Smooth muscle cell (in vitro differentiated cells): Measurements from ENCODE around the gene TBC1D3D. TPM values are rescaled to one million over a fixed set of nuclear protein-coding genes. Genes with fewer than 3 reads are reported as not detected.
"Not testable (repeated sequence)": the region's sequence is repeated elsewhere in the genome, so short reads cannot be mapped to it uniquely, and the experiment has no call there.

Experiments used
- DNase-seq: peaks from one replicate; lab custom pipeline; 2025; ENCODE audit not compliant: unreplicated experiment; lab: John Stamatoyannopoulos, UW
- H2AFZ ChIP-seq: fragments of 200-600 bp; sonication (generic); 2 replicates; pipeline ENCODE4 v1.6.0; 2016; ENCODE audit warnings: antibody characterized with exemption, low read depth, mild to moderate bottlenecking
- H3F3A ChIP-seq: fragments of 200-600 bp; sonication (generic); 2 replicates; pipeline ENCODE4 v1.6.0; 2017; ENCODE audit warnings: antibody characterized with exemption, low read depth
- H3K27ac ChIP-seq: fragments of 200-600 bp; sonication (generic); 2 replicates; pipeline ENCODE4 v1.5.1; 2016; ENCODE audit warnings: low read depth, mild to moderate bottlenecking
- H3K27me3 ChIP-seq: fragments of 200-600 bp; sonication (generic); 2 replicates; pipeline ENCODE4 v1.6.1; 2016; ENCODE audit warnings: low read depth, mild to moderate bottlenecking
- H3K36me3 ChIP-seq: fragments of 200-600 bp; sonication (generic); 2 replicates; pipeline ENCODE4 v1.5.1; 2016; ENCODE audit warnings: low read depth
- H3K4me1 ChIP-seq: fragments of 200-600 bp; sonication (generic); 2 replicates; pipeline ENCODE4 v1.5.1; 2016; ENCODE audit warnings: low read depth
- H3K4me2 ChIP-seq: fragments of 200-600 bp; sonication (generic); 2 replicates; pipeline ENCODE4 v1.6.0; 2016; ENCODE audit warnings: mild to moderate bottlenecking
- H3K4me3 ChIP-seq: fragments of 200-600 bp; sonication (generic); 2 replicates; pipeline ENCODE4 v1.5.1; 2016; ENCODE audit warnings: mild to moderate bottlenecking
- H3K79me2 ChIP-seq: fragments of 200-600 bp; sonication (generic); 2 replicates; pipeline ENCODE4 v1.6.0; 2016; ENCODE audit warnings: low read depth, mild to moderate bottlenecking
- H3K9ac ChIP-seq: fragments of 200-600 bp; sonication (generic); 2 replicates; pipeline ENCODE4 v1.6.0; 2016; ENCODE audit warnings: low read depth
- H3K9me3 ChIP-seq: fragments of 200-600 bp; sonication (generic); replicated peaks from 2 replicates; pipeline ENCODE4 v1.5.1; 2016; ENCODE audit warnings: low read depth
- H4K20me1 ChIP-seq: fragments of 200-600 bp; sonication (generic); 2 replicates; pipeline ENCODE4 v1.6.0; 2016; ENCODE audit warnings: low read depth
- WGBS: methylation state at CpG from one replicate; pipeline ENCODE4 v1.1.7; 2016; ENCODE audit warnings: low lambda C conversion rate; 5-methylcytosine and 5-hydroxymethylcytosine counted together
- polyA plus RNA-seq: library from polyadenylated mRNA; unstranded; fragments of >200 nt; fragmentation: Nextera tagmentation; extraction: Ambion mirVana; gene quantifications from 2 replicates; pipeline ENCODE4 v1.2.1, GENCODE V29; 2016
- total RNA-seq: library from RNA; depleted of rRNA; stranded (reverse); fragments of >200 nt; gene quantifications from 2 replicates; pipeline ENCODE4 v1.2.3, GENCODE V29; 2014

The TBC1D3D gene
- not detected in 2 replicates for total RNA-seq
- 0.14 TPM in 1 of 2 replicates, not detected in the other for polyA plus RNA-seq

DNA sequence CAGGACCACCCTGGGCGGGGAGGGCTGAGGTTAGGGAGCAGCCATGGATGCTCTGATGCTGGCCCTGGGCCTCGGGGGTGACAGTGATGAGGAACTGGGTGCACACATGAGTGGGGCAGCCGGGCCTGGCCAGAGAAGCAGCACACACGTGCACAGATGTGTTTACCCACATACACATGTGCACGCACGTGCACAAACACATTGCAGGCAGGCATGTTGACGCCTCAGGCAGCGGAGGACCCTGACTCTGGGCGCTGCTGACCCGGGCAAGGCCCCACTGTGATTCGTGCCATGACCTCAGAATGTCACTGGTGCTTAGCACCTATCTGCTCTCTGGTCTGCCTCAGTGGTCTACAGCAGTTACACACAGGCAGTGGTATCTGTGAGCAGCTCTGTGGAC is at the start of gene TBC1D3D:
Gene TBC1D3D (plus strand): TSS at position 301 of the 400 bp plus-strand sequence. CDS start 1,585 bp downstream, outside the sequence.
- no CpG with 5 or more reads among the region's 11 CpGs for WGBS

DNA sequence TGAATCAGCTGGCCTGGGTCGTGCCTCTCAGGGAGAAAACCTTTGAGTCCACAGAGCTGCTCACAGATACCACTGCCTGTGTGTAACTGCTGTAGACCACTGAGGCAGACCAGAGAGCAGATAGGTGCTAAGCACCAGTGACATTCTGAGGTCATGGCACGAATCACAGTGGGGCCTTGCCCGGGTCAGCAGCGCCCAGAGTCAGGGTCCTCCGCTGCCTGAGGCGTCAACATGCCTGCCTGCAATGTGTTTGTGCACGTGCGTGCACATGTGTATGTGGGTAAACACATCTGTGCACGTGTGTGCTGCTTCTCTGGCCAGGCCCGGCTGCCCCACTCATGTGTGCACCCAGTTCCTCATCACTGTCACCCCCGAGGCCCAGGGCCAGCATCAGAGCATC is 14.8 kb upstream of the TBC1D3D start, which contains the start of gene TBC1D3L:
Gene TBC1D3L (minus strand): TSS at position 101 of the 400 bp plus-strand sequence. CDS start 1,540 bp downstream, outside the sequence.
- not testable (repeated sequence) for H4K20me1 ChIP-seq, H3K36me3 ChIP-seq, H3K79me2 ChIP-seq, H3K27me3 ChIP-seq, H3F3A ChIP-seq, H3K4me2 ChIP-seq, H3K9ac ChIP-seq, H3K27ac ChIP-seq, DNase-seq, H3K9me3 ChIP-seq, H3K4me1 ChIP-seq, H3K4me3 ChIP-seq, H2AFZ ChIP-seq
- WGBS, result no CpG with 5 or more reads among the region's 11 CpGs

More for the DNA sequence above, at the start of gene TBC1D3D:
- H3K4me1 ChIP-seq, H3K27me3 ChIP-seq, H3K9me3 ChIP-seq, H3K36me3 ChIP-seq, H3K79me2 ChIP-seq, H3K4me3 ChIP-seq, H3F3A ChIP-seq, H3K9ac ChIP-seq, H3K27ac ChIP-seq, H3K4me2 ChIP-seq, H2AFZ ChIP-seq, DNase-seq, H4K20me1 ChIP-seq: not testable (repeated sequence)

Other genes with a start within 250 kb of the TBC1D3D start
- not detected in 2 replicates for gene TBC1D3K, start 79.6 kb upstream of the TBC1D3D start, total RNA-seq
- gene TBC1D3K, start 79.6 kb upstream of the TBC1D3D start, polyA plus RNA-seq, result not detected in 2 replicates
- 8.6 and 12.1 TPM in 2 replicates for gene TBC1D3L, start 14.9 kb upstream of the TBC1D3D start, total RNA-seq
- gene TBC1D3L, start 14.9 kb upstream of the TBC1D3D start, polyA plus RNA-seq, result 10.1 and 16.0 TPM in 2 replicates
- not detected in 2 replicates for gene TBC1D3C, start 64.7 kb downstream of the TBC1D3D start, total RNA-seq
- not detected in 2 replicates for gene TBC1D3C, start 64.7 kb downstream of the TBC1D3D start, polyA plus RNA-seq
- not detected in 2 replicates for gene TBC1D3E, start 124.0 kb downstream of the TBC1D3D start, total RNA-seq
- gene TBC1D3E, start 124.0 kb downstream of the TBC1D3D start, polyA plus RNA-seq, result 0.09 TPM in 1 of 2 replicates, not detected in the other
- gene TBC1D3, start 188.6 kb downstream of the TBC1D3D start, total RNA-seq, result not detected in 2 replicates
- gene TBC1D3, start 188.6 kb downstream of the TBC1D3D start, polyA plus RNA-seq, result not detected in 2 replicates